Measurements from ENCODE around the gene SLC16A13.

DNA sequence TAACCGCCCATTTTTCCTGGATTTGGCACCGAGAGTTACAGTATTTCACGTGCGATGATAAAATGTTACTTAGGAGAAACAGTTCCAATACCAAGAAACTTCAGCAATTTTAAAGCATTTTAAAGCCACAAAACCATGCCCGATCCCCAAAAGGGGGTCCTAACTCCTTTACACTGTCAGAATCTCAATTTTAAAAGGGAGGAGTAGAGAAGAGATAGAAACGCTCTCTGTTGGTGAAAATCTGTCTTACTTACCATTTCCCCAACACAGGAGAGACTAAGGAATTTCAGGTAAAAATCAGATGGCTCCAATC is 23.9 kb upstream of the SLC16A13 start:
- TF ChIP-seq, protein P1, sequence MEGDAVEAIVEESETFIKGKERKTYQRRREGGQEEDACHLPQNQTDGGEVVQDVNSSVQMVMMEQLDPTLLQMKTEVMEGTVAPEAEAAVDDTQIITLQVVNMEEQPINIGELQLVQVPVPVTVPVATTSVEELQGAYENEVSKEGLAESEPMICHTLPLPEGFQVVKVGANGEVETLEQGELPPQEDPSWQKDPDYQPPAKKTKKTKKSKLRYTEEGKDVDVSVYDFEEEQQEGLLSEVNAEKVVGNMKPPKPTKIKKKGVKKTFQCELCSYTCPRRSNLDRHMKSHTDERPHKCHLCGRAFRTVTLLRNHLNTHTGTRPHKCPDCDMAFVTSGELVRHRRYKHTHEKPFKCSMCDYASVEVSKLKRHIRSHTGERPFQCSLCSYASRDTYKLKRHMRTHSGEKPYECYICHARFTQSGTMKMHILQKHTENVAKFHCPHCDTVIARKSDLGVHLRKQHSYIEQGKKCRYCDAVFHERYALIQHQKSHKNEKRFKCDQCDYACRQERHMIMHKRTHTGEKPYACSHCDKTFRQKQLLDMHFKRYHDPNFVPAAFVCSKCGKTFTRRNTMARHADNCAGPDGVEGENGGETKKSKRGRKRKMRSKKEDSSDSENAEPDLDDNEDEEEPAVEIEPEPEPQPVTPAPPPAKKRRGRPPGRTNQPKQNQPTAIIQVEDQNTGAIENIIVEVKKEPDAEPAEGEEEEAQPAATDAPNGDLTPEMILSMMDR (IDR thresholded peaks at IDR 0.05) = no peak
- no peak for TF ChIP-seq POLR2A (IDR thresholded peaks at IDR 0.05)

Measured in tibial nerve (tissue), 3 donors.